ENCODE data around the gene CCNF. TPM values are rescaled to one million over a fixed set of nuclear protein-coding genes. Genes with fewer than 3 reads are reported as not detected.

The CCNF gene
- total and polyA plus RNA-seq, 2 of the 4 experiments (the other 2 are of a cell fraction), result 8.2 to 20.1 TPM

- no peaks in the 10 kb centered on the region for H3K9me1 ChIP-seq (ENCODE audit: insufficient read depth, low read length)
- ChIA-PET POLR2A (ENCODE audit: unreplicated experiment) (no interaction called here), CTCF (no interaction called here)
- no peak overlapping the region for H2AK5ac ChIP-seq (ENCODE audit: low read depth, low read length)
- no peak overlapping the region for H3K18ac ChIP-seq (ENCODE audit: low read depth, low read length)
- no peak overlapping the region for H2BK20ac ChIP-seq (ENCODE audit: low read depth, low read length)
- TF ChIP-seq SMC3 (IDR thresholded peaks at IDR 0.05; ENCODE audit: low read depth, low read length) (no peak), RFX5 (IDR thresholded peaks at IDR 0.05; ENCODE audit: low read depth, low read length) (no peak)
- ATAC-seq (ENCODE audit: low read depth), result no peak
- H2AK9ac ChIP-seq (replicated peaks; ENCODE audit: low read depth, low read length, poor library complexity), result no peak overlapping the region
- DNase-seq, result no peak
- peaks cover 29% of the 10 kb centered on the region for H3K36me3 ChIP-seq (ENCODE audit: control insufficient read depth, insufficient read depth, low read length)
- no peak overlapping the region for H2BK15ac ChIP-seq (ENCODE audit: low read depth, low read length)
- no peak overlapping the region for H2BK5ac ChIP-seq (ENCODE audit: low read depth, low read length, poor library complexity, severe bottlenecking)
- no peak overlapping the region for H3K4me2 ChIP-seq (ENCODE audit: low read depth, low read length)
- H2AFZ ChIP-seq (replicated peaks; ENCODE audit: low read length, poor library complexity), result no peak overlapping the region
- peaks cover 5% of the 10 kb centered on the region for H4K20me1 ChIP-seq (ENCODE audit: insufficient read depth, low read length)
- H4K91ac ChIP-seq (ENCODE audit: insufficient read depth, low read depth, low read length), result no peak overlapping the region
- no peak overlapping the region for H3K56ac ChIP-seq (ENCODE audit: extremely low read depth, insufficient read depth, low read length)
- no peak overlapping the region for H2BK120ac ChIP-seq (ENCODE audit: low read depth, low read length)
- in situ Hi-C loops (cut with MboI; ENCODE audit: low sequenced_read_pairs), result no loop called here
- no peak overlapping the region for H3K4me3 ChIP-seq (ENCODE audit: insufficient read depth, low read depth, low read length)
- H3K27ac ChIP-seq (ENCODE audit: insufficient read depth, low read length), result no peak overlapping the region
- H3K9me3 ChIP-seq (ENCODE audit: control insufficient read depth, insufficient read depth, low read length), result no peaks in the 10 kb centered on the region
- no peak overlapping the region for H3K9ac ChIP-seq (ENCODE audit: low read depth, low read length)
- no peak overlapping the region for H3K14ac ChIP-seq (replicated peaks; ENCODE audit: low read depth, low read length)
- WGBS, 2 experiments (ENCODE audit: extremely low coverage in 2 of 2, insufficient read length in 1 of 2), result 94% methylated on average over 6 of the region's 21 CpGs; no CpG with 5 or more reads in 1 of the 2 experiments
- intact Hi-C loops (cut with micrococcal nuclease), result no loop called here
- no peak overlapping the region for H3K4ac ChIP-seq (ENCODE audit: low read depth, low read length)
- dilution Hi-C loops (cut with HindIII; ENCODE audit: low sequenced_read_pairs, unreplicated experiment), result no loop called here
- no peak overlapping the region for H4K5ac ChIP-seq (ENCODE audit: low read depth, low read length)
- H3K4me1 ChIP-seq (ENCODE audit: control insufficient read depth, insufficient read depth, low read length), result peaks cover 7% of the 10 kb centered on the region; the same call in 1 of the 2 replicates
- peaks cover 5 to 53% of the 10 kb centered on the region in 2 experiments; a peak in 3 of 4 replicates for H3K79me1 ChIP-seq (ENCODE audit: low read depth in 1 of 2, low read length in 2 of 2)
- BruUV-seq (replicated peaks), result no TSS peak
- H3K27me3 ChIP-seq (ENCODE audit: control insufficient read depth, insufficient read depth, low read length), result no peaks in the 10 kb centered on the region
- H4K8ac ChIP-seq (ENCODE audit: low read depth in 2 of 2, low read length in 2 of 2), result no peak overlapping the region
- H3K23ac ChIP-seq (ENCODE audit: low read depth, low read length), result no peak overlapping the region
Measured at GRCh38 chr16:2456551-2457153, 27.4 kb downstream of the CCNF start.

Data from IMR-90 (cell line).